ENCODE measurements around the gene HACD1.

- no peak for TF ChIP-seq CTCF (IDR thresholded peaks at IDR 0.05; ENCODE audit: insufficient read depth, low read length, poor library complexity, severe bottlenecking)
- no peak for TF ChIP-seq EZH2phosphoT487 (conservative IDR thresholded peaks at IDR 0.05; ENCODE audit: low read length)
These were observed 38.5 kb upstream of the HACD1 start for GRCh38 chr10:17655567-17656146.

All from SU-DHL-6 (cell line).